Caco-2 (cell line): ENCODE data around the gene C9orf78. TPM values are rescaled to one million over a fixed set of nuclear protein-coding genes. Genes with fewer than 3 reads are reported as not detected.

ENCODE experiments used
- BruUV-seq: library from RNA; stranded (reverse); fragments of 400-500 nt; replicated peaks from 2 replicates; lab custom pipeline; 2021; lab: Mats Ljungman, UMichigan
- CTCF ChIA-PET: fragments of 300-600 bp; sonication (Branson Sonifier 250); formaldehyde crosslinking; loops from one replicate; lab custom pipeline; 2022; ENCODE audit warnings: antibody characterized with exemption; lab: Charles Lee
- POLR2A ChIA-PET: fragments of 300-600 bp; sonication (Branson Sonifier 250); formaldehyde crosslinking; loops from one replicate; lab custom pipeline; 2022; ENCODE audit warnings: antibody characterized with exemption; lab: Charles Lee
- DNase-seq, 2 experiments: peaks; one replicate each; pipeline versions ENCODE4 v3.0.0 to v3.0.0-alpha.2; 2020 to 2022
- H3K27me3 ChIP-seq: replicated peaks from 2 replicates; pipeline ENCODE4 v1.6.0; 2011; ENCODE audit warnings: low read length; ENCODE audit not compliant: control insufficient read depth, insufficient read depth
- H3K36me3 ChIP-seq: 2 replicates; pipeline ENCODE4 v1.5.1; 2011; ENCODE audit warnings: low read length; ENCODE audit not compliant: control insufficient read depth, insufficient read depth
- H3K4me1 ChIP-seq: fragments of 250-450 bp; sonication (Bioruptor Pico); 2 replicates; pipeline ENCODE4 v1.5.1; 2020; ENCODE audit warnings: mild to moderate bottlenecking
- H3K4me3 ChIP-seq: 2 replicates; pipeline ENCODE4 v1.5.1; 2011; ENCODE audit warnings: low read depth, mild to moderate bottlenecking, control low read depth, low read length
- H3K9me3 ChIP-seq: fragments of 250-450 bp; sonication (Bioruptor Pico); 2 replicates; pipeline ENCODE4 v1.5.1; 2020; ENCODE audit warnings: mild to moderate bottlenecking, moderate library complexity
- H3K27ac Mint-ChIP-seq: one replicate; pipeline ENCODE4 v1.8.0; 2022; ENCODE audit warnings: mixed read lengths; ENCODE audit not compliant: unreplicated experiment
- H3K27me3 Mint-ChIP-seq: one replicate; pipeline ENCODE4 v1.8.0; 2022; ENCODE audit warnings: mixed read lengths; ENCODE audit not compliant: insufficient read depth, unreplicated experiment
- H3K36me3 Mint-ChIP-seq: one replicate; pipeline ENCODE4 v1.8.0; 2022; ENCODE audit warnings: mild to moderate bottlenecking, mixed read lengths; ENCODE audit not compliant: insufficient read depth, unreplicated experiment
- H3K4me1 Mint-ChIP-seq: one replicate; pipeline ENCODE4 v1.8.0; 2022; ENCODE audit warnings: low read depth, mixed read lengths; ENCODE audit not compliant: unreplicated experiment
- H3K4me3 Mint-ChIP-seq: one replicate; pipeline ENCODE4 v1.8.0; 2022; ENCODE audit warnings: mild to moderate bottlenecking, moderate library complexity, mixed read lengths; ENCODE audit not compliant: unreplicated experiment
- H3K9me3 Mint-ChIP-seq: one replicate; pipeline ENCODE4 v1.8.0; 2022; ENCODE audit warnings: mixed read lengths; ENCODE audit not compliant: unreplicated experiment
- CTCF ChIP-seq, 2 experiments: fragments of 200-600 bp in 1 of 2; IDR thresholded peaks; 1 replicate in 1 of 2; 2 replicates in 1 of 2; pipeline versions ENCODE4 v1.5.1 to v1.8.0; 2011 to 2022; ENCODE audit warnings: antibody characterized with exemption in 1 of 2, control low read depth in 1 of 2, inconsistent platforms in 1 of 2, low read depth in 1 of 2, low read length in 1 of 2, mild to moderate bottlenecking in 1 of 2, moderate library complexity in 1 of 2; ENCODE audit not compliant: insufficient read depth in 1 of 2, severe bottlenecking in 1 of 2, unreplicated experiment in 1 of 2
- intact Hi-C: fragments of 100-400 bp; cut with micrococcal nuclease; formaldehyde crosslinking; loops from one replicate; pipeline ENCODE4 v1.10.0; 2022; ENCODE audit not compliant: unreplicated experiment
- total RNA-seq: library from RNA; stranded (reverse); gene quantifications from 2 replicates; pipeline ENCODE4 v1.2.3, GENCODE V29; 2022

C9orf78 gene
- total RNA-seq, 1 experiment from 2014 or later: 44.1 TPM

GRCh38 chr9:129875687-129876395 is 40.8 kb upstream of the C9orf78 start:
- BruUV-seq: no TSS peak
- ChIA-PET POLR2A (no interaction called here), CTCF (no interaction called here)
- Mint-ChIP-seq H3K27ac (no peak overlapping the region), H3K36me3 (peaks cover 5% of the 10 kb centered on the region), H3K27me3 (no peaks in the 10 kb centered on the region), H3K4me3 (no peak overlapping the region), H3K4me1 (no peaks in the 10 kb centered on the region), H3K9me3 (no peaks in the 10 kb centered on the region)
- no peaks in the 10 kb centered on the region for H3K4me1 ChIP-seq
- no peaks in the 10 kb centered on the region for H3K36me3 ChIP-seq
- no peaks in the 10 kb centered on the region for H3K27me3 ChIP-seq
- H3K4me3 ChIP-seq: no peak overlapping the region
- intact Hi-C loops: no loop called here
- H3K9me3 ChIP-seq: no peaks in the 10 kb centered on the region
- no peak for DNase-seq
- no peak for TF ChIP-seq CTCF (IDR thresholded peaks at IDR 0.05; ENCODE audit: insufficient read depth in 1 of 2, low read depth in 1 of 2, low read length in 1 of 2, severe bottlenecking in 1 of 2, unreplicated experiment in 1 of 2)

DNA sequence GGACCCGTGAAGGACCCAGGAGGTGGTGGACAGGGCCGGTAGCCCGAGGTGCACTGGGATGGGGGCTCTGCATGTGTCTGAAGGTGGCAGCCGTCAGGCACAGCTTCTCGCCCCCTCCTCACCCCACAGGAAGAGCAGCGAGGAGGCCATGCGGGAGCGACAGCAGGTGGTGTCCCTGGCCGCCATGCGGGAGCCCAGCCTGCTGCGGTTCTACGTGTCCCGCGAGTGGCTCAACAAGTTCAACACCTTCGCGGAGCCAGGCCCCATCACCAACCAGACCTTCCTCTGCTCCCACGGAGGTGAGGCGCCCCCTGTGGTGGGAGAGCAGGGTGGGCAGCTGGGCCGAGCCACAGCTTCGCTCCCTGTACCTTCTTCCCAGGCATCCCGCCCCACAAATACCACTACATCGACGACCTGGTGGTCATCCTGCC is 40.1 kb upstream of the C9orf78 start:
- Histone ChIP-seq H3K27me3 (no peaks in the 10 kb centered on the region), H3K4me3 (no peak overlapping the region), H3K36me3 (no peaks in the 10 kb centered on the region), H3K4me1 (no peaks in the 10 kb centered on the region), H3K9me3 (no peaks in the 10 kb centered on the region)
- TF ChIP-seq CTCF (IDR thresholded peaks at IDR 0.05; ENCODE audit: insufficient read depth in 1 of 2, low read depth in 1 of 2, low read length in 1 of 2, severe bottlenecking in 1 of 2, unreplicated experiment in 1 of 2): peak in 1 of 2 experiments; percentile 15
- no peak overlapping the region for H3K27ac Mint-ChIP-seq
- no peak overlapping the region for H3K4me3 Mint-ChIP-seq
- no peaks in the 10 kb centered on the region for H3K4me1 Mint-ChIP-seq
- H3K27me3 Mint-ChIP-seq: no peaks in the 10 kb centered on the region
- H3K9me3 Mint-ChIP-seq: no peaks in the 10 kb centered on the region
- CTCF ChIA-PET: no interaction called here
- no peak for DNase-seq
- POLR2A ChIA-PET: no interaction called here
- no TSS peak for BruUV-seq
- H3K36me3 Mint-ChIP-seq: peaks cover 5% of the 10 kb centered on the region
- intact Hi-C loops: no loop called here

GRCh38 chr9:129874261-129875101 is 39.4 kb upstream of the C9orf78 start:
- intact Hi-C loops: no loop called here
- H3K4me1 Mint-ChIP-seq: no peaks in the 10 kb centered on the region
- no peaks in the 10 kb centered on the region for H3K27me3 ChIP-seq
- H3K4me3 ChIP-seq: no peak overlapping the region
- H3K4me1 ChIP-seq: no peaks in the 10 kb centered on the region
- TF ChIP-seq CTCF (IDR thresholded peaks at IDR 0.05; ENCODE audit: insufficient read depth in 1 of 2, low read depth in 1 of 2, low read length in 1 of 2, severe bottlenecking in 1 of 2, unreplicated experiment in 1 of 2): no peak
- no peaks in the 10 kb centered on the region for H3K36me3 ChIP-seq
- no peak overlapping the region for H3K27ac Mint-ChIP-seq
- H3K4me3 Mint-ChIP-seq: no peak overlapping the region
- no TSS peak for BruUV-seq
- DNase-seq: no peak
- H3K27me3 Mint-ChIP-seq: no peaks in the 10 kb centered on the region
- H3K36me3 Mint-ChIP-seq: peaks cover 5% of the 10 kb centered on the region
- no peaks in the 10 kb centered on the region for H3K9me3 Mint-ChIP-seq
- ChIA-PET POLR2A (no interaction called here), CTCF (no interaction called here)
- H3K9me3 ChIP-seq: no peaks in the 10 kb centered on the region
